Smooth muscle cell of the brain vasculature (primary cell): ENCODE data around the gene SNAPC2.

Experiments
- DNase-seq: peaks from one replicate; pipeline ENCODE4 v3.0.0-alpha.2; 2012; ENCODE audit warnings: low read depth, low spot score

The SNAPC2 gene, protein sequence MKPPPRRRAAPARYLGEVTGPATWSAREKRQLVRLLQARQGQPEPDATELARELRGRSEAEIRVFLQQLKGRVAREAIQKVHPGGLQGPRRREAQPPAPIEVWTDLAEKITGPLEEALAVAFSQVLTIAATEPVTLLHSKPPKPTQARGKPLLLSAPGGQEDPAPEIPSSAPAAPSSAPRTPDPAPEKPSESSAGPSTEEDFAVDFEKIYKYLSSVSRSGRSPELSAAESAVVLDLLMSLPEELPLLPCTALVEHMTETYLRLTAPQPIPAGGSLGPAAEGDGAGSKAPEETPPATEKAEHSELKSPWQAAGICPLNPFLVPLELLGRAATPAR

DNA sequence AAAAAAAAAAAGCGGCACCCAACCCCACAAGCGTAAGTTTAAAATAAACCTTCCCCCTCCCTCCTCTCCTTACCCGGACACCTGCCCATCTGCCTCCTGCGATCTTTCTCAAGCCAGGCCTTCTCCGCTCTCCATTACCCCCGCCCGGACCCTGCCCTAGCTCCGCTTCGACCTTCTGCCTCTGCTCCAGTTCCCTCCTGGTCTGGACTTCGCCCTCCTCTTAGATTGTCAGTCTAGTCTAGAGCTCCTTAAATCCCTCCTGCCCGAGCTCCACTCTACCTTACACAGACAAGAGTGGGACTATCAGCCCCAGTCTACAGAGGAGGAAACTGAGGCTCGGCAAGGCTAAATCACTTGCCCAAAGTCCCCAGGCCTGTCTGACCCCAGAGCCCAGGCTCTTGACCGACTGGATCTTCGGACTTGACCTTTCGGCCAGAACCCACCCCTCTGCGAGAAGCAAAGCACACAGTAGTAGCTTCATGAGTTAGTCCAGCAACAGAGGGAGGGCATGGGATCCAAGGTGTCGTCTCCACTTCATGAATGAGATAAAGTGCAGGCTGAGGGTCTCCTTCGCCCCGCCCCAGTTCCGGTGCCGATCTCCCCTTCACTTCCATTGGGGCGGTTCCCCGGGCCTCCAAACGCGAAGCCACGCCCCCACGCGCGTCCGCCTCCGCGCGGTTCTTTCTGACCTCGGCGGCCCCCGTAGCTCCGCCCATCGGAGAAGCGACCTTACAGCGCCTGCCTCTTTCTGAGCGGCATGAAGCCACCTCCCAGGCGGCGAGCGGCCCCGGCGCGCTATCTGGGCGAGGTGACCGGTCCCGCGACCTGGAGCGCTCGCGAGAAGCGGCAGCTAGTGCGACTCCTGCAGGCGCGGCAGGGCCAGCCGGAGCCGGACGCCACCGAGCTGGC, at the start of gene SNAPC2:
SNAPC2 (plus strand) TSS at position 729 of the 909 bp plus-strand sequence; CDS start at position 758, 29 bp downstream.
- peak; percentile 85 for DNase-seq

DNA sequence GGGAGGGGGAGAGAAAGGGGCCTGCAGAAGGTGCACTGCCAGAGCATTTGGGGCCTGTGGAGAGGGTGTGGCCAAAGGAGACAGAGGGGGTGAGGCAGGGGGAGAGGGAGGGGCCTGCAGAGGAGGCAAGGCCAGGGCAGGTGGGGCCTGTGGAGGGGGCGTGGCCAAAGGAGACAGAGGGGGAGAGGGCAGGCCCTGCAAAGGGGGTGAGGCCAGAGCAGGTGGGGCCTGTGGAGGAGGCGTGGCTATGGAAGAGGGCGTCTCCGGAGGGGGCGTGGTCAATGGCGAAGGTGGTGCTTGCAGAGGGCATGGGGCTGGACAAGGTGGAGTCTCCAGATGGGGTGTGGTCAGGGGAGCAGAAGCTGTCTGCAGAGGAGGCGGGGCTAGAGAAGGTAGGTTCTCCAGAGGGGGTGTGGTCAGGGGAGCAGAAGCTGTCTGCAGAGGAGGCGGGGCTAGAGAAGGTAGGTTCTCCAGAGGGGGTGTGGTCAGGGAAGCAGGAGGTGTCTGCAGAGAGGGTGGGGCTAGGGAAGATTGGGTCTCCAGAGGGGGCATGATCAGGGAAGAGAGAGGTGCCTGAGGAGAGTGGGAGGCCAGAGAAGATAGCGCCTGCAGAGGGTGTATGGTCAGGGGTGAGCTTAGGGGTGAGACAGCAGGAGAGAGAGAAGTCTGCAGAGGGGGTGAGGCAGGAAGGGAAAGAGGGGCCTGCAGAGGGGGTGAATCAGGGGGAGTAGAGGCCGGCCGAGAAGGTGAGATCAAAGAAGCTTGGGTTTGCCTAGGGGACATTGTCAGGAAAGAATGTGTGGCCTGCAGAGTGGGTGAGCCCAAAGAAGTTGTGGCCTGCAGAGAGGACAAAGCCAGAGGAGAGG, 49.3 kb upstream of the SNAPC2 start:
- DNase-seq = no peak

DNA sequence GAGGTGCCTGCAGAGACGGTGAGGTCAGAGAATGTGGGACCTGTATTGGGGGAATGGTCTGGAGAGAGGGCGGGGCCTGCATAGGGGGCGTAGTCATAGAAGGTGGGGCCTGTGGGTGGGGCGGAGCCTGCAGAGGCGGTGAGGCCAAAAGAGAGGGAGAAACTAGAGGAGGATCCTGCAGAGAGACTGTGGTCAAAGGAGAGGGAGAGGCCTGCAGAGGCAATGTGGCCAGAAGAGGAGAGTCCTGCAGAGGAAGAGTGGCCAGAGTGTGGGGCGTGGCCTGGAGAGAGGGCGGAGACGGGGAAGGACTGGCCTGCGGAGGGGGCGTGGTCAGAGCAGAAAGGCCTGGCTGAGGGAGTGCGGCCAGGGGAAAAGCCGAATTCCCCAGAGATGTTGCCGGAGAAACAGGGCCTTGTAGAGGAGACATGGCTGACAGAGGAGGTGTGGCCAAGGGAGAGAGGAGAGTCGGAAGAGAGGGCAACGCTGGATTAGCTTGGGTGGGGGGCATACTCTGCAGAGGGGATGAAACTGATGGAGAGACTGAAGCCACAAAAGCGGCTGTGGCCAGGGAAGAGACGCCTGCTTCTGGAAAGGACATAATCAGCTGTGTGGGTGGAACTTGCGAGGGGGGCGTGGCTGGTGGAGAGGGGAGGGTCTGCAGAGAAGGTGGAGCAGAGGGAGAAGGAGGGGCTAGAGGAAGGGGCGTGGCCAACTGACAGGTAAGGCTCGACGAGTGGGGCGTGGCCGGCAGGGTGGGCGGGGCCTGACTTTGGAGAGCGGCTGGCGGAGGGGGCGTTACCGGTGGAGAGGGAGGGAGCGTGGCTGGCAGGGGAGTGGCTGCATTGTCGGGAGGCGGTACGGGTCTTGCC, 48.5 kb upstream of the SNAPC2 start:
- peak; percentile 76 for DNase-seq

DNA sequence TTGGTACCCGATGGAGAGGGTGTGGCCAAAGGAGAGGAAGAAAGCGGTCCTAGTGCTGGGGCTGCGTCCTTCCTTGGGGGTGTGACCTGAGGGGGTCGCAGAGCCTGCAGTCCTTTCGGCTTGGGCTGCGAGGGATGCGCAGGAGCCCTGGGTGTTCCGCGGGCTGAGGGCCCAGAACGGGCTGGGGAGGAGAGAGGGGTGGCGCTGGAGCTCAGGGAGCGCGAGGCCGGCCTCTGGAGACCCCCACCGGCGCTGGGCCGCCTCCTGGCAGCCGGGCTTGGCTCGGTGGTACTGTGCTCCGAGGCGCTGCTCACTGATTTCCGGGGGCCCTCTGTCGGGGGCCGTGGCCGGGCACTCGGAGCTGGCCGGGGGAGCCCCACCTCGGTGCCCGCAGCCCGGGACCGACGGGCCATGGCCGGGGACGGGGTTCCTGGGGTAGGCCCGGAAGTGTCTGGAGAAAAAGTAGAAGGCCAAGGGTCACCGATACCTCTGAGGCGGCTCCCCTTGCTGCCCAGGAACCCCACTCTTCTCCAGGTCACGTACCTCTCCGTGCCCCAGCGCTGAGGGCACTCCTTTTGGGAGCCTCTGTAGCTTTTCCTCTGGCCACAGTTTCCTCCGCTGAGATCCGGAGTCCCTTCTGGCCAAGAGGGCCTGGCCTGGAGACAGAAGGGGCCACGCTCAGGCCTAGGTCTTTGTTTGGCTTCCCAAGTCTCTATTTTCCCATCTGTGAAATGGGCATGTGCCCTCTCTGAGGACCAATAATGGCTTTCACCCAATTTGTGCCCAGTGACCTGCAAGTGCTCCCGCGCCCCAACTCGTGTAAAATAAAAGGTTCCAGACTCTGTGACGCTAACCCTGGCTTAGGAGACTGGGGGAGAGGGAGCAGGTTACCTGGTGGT, 47.6 kb upstream of the SNAPC2 start:
- DNase-seq = no peak

DNA sequence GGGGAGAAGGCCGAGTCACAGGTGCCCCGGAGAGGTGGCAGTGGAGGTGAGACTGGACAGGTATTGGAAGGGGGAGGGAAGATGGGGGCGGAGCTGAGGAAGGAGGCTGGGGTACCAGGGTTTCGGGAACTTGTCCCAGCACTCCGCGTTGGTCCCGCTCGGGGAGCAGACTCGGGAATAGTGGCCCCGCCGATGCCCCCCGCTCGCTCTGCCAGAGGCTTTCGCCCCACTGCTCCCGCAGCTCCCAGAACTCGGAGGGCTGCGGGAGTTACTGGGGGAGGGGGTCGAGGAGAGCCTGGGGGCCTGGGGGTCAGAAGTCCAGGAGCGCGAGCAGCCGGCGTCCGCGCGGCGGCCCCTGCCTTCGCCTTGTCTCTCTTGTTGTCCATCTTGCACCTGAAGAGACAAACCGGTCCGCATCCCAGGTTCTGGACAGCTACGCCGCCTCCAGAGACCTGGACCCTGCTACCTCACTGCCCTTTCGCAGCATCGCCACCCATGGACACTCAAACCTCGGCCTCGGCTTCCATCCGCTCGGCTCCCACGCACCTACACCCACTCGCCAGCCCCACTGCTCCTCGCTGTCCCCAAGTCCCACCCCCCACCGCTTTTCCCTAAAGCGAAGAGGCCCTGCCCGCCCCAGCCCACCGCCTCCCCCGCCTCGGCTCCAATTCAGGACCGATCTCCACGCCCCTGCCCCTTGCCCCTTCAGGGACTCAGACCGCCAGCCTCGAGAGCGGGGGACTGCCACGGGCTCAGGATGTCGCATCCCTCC, 46.6 kb upstream of the SNAPC2 start:
- no peak for DNase-seq

DNA sequence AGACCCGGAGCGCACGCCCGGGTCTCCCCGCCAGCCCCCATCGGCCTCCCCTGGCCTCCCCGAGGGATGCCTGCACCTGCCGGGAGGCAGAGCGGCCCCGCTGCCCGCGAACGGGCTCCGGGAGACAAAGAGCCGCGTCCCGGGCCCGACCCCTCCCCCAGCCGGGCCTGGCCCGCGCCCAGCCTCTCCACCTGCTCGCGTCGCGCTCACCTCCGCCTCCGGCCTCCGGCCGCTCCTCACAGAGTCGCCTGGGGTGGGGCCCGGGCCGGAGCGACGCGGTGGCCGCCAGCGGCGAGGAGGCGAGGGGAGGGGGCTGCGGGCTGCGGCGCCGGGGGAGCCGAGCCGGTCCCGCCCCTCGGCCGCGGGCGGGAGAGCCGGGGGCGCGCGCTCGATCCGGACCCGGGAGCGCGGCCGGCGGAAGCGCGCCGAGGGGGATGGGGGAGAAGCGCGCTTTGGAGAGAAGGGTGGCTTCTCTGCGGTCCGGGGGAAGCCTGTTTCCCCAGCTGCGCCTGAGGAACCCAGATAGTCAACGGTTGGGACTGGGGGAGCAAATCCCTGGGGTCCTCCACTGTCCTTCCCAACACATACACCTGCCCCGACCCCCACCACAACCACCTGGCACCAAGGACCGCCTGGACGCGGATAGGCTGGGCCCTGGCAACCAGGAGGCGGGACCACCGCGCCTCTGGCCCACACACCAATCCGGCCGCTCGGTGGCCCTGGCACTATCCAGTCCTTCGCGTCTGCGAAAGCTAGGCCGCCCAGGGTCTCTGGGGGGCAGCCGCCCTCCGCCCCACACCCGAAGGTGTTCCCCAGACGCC, 45.9 kb upstream of the SNAPC2 start, which contains the start of gene PRR36:
PRR36 (minus strand) TSS at position 315 of the 821 bp plus-strand sequence. CDS start 701 bp downstream, outside the sequence.
- DNase-seq = no peak

DNA sequence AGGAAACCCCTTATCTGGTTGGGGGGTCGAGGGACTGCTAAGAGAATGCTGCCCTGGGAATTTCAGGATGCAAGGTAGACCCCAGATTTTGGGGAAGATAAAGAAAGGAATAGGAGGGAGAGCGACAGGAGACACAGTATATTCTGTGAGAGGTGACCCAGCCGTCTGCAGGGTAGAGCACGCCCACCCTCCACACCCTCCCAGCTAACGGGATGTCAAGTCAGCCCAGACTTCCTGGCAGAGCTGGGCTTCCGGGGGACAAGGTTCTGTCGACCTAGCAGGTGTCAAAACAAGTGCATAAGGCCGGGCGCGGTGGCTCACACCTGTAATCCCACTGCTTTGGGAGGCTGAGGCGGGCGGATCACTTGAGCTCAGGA, 45.3 kb upstream of the SNAPC2 start:
- DNase-seq = no peak

DNA sequence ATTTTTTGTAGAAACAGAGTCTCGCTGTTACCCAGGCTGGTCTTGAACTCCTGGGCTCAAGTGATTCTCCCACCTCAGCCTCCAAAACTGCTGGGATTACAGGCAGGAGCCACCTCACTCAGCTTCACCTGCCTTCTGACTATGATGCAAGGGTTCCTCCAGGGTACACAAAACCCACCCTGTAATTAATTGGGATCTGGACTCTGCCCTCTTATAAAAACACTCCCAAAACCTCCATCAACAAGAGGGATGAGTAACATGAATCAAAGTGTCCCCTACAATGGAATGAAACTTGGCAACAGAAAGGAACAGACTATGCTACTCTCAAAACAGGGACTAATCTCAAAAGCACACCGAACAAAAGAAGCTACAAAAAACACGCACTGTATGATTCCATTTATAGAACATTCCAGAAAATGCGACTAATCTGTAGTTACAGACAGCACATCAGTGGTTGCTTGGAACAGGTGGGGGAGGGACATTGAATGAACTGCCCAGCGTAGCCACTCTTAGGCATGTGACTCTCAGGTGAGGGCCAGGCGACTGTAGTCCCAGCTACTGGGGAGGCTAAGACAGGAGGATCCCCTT, 42.8 kb upstream of the SNAPC2 start:
- DNase-seq = no peak

DNA sequence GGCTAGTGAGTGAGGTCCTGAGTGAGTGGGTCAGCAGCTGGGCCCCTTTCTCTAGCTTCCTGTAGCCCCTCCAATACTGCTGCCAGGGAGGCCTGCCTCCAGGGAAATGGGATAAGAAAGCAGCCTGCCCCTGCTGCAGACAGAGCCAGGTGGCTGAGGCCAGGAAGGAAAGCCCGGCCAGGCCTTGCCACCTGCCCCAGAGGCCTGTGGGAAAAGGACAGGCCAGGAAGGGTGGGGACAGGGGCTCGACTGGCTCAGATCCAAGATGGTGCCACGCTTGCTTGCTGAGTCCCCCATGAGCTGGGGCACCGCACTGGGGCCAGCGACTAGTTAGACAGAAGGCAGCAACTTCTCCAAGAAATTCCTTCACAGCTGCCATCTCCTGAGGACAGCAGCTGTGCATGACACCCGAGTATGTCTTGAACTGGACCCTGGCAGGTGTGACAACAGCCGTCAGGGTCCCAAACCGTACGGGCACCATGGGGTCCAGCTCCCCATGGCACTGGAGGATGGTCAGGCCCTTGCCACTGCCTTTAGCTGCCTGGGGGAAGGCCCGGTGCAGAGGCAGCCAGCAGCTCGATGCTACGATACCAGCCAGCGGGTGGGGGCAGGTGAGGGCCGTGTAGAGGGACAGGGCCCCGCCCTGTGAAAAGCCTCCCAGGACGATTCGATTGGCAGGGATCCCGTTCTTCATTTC, 40.9 kb upstream of the SNAPC2 start:
- no peak for DNase-seq

DNA sequence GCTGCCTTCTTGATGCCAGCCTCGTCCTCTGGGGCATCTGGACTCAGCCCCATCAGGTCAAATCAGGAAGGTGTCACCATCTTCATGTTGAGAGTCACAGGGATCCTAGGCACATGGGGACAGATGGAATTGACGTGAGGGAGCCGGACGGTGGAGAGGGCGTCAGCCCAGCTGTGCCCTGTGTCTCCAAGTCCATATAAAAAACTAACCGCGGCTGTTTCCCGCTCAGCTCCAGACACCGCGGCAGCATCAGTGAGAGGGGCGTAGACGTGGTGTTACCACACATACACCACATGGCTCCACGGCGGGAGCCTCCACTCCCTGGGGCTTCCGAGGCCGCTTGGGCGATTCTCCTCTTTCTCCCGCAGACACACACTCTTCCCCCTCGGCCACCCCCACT, 40.3 kb upstream of the SNAPC2 start:
- no peak for DNase-seq

DNA sequence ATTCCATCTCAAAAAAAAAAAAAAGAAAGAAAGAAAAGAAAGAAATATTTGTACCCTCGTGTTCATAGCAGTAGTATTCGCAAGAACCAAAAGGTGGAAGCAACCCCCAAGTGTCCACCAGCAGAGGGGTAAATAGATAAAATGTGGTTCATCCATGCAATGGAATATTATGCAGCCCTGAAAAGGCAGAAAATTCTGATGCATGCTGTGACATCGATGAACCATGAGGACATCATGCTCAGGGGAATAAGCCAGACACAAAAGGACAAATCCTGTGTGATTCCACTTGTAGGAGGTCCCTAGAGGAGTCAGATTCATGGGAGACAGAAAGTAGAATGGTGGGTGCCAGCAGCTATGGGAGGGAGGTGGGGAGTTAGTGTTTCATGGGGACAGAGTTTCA, 38.2 kb upstream of the SNAPC2 start:
- no peak for DNase-seq

DNA sequence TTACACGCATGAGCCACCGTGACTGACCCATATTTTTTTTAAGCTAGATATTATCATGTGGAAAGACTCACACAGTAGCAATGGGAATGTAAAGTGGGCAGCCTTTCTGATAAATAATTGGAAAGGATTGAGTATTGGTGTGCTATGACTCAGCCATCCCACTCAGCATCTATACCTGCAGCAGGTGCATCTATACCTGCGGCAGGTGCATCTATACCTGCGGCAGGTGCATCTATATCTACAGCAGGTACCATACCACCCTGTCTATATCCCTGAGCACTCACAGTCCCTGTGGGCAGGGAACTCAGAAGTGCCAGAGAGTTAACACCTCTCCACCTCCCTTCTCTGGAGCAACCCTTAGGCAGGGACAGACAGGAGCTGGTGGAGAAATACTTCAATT, 37.0 kb upstream of the SNAPC2 start:
- no peak for DNase-seq

DNA sequence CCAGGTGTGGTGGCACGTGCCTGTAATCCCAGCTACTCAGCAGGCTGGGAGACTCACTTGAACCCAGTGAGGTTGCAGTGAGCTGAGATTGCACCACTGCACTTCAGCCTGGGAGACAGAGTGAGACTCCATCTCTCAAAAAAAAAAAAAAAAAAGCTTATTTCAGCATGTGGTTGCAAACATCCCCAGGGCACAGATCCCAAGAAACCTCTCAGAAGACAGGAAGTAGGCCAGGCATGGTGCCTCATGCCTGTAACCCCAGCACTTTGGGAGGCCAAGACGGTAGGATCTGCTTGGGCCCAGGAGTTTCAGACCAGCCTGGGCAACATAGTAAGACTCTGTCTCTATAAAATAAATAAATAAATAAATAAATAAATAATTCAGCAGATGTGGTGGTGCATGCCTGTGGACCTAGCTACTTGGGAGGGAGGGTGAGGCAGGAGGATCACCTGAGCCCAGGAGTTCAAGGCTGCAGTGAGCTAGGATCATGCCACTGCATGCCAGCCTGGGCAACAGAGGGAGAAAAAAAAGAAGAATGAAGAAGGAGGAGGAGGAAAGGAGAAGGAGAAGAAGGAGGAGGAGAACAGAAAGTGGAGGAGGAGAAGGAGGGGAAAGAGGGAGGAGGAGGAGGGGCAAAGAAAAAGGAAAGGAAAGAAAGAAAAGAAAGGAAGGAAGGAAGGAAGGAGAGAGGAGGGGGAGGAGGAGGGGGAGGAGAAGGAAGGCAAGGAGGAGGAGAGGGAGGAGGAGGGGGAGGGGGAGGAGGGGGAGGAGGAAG, 36.2 kb upstream of the SNAPC2 start:
- DNase-seq = no peak

DNA sequence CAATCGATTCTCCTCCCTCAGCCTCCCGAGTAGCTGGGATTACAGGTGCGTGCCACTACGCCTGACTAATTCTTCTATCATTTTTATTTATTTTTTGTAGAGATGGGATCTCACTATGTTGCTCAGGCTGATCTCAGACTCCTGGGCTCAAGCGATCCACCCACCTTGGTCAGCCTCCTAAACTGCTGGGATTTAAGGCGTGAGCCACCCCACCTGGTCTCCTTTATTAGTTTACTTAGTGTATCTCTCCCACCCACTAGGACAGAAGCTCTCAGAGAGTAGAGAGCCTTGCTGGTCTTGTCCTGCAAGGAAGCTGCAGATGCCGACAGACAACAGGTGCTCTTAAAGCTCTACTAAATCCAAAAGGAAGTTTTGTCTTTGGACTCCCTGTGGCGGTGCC, 34.3 kb upstream of the SNAPC2 start:
- no peak for DNase-seq

DNA sequence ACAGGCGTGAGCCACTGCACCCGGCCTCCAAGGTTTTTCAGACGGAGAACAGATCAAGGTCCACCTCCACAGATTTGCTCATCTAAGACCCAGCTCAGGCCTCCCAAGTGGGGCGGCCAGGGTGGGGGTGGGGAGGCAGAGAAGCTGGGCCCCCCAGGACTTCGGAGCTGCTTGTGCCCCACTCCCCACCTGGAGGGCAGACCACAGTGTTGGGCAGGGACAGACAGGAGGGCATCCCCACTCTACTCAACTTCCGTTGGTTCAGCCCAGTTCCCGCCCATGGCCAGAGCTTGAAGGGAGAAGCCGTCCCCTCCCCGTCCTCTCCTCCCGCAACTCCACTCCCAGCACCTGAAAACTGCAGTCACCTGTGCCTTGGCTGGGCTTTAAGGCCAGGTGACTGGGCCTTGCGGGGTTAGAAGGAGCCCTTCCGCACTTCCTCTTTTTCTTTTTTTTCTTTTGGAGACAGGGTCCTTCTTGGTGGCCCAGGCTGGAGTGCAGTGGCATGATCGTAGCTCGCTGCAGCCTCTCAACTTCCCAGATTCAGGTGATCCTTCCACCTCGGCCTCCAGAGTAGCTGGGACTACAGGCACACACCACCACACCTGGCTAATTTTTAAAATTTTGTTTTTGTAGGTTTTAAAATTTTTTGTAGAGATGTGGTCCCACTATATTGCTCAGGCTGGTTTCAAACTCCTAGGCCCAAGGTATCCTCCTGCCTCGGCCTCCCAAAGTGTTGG, 32.6 kb upstream of the SNAPC2 start:
- DNase-seq = no peak
